Transverse colon (tissue), 4 donors: ENCODE results near the gene LIME1. TPM values are rescaled to one million over a fixed set of nuclear protein-coding genes. Genes with fewer than 3 reads are reported as not detected.
"Not testable (repeated sequence)": the region's sequence is repeated elsewhere in the genome, so short reads cannot be mapped to it uniquely, and the experiment has no call there.

ENCODE experiments used
- DNase-seq: peaks from one replicate; pipeline ENCODE4 v3.0.0-alpha.2; 2019
- H3K27ac ChIP-seq, 4 donors: fragments of 200-600 bp; sonication (generic); 2 replicates each; pipeline ENCODE4 v1.5.1; 2016 to 2018; ENCODE audit warnings: inconsistent platforms in 4 of 4
- H3K27me3 ChIP-seq: fragments of 200-600 bp; sonication (generic); 2 replicates; pipeline ENCODE4 v1.5.1; 2017; ENCODE audit warnings: inconsistent platforms
- H3K36me3 ChIP-seq, 4 donors: fragments of 200-600 bp; sonication (generic); 2 replicates each; pipeline ENCODE4 v1.5.1; 2017 to 2019; ENCODE audit warnings: inconsistent platforms in 4 of 4
- H3K4me1 ChIP-seq, 4 donors: fragments of 200-600 bp; sonication (generic); 2 replicates each; pipeline ENCODE4 v1.5.1; 2017 to 2020; ENCODE audit warnings: inconsistent platforms in 4 of 4
- H3K4me3 ChIP-seq, 4 donors: fragments of 200-600 bp; sonication (generic); 1 replicate in 1 of 4; 2 replicates in 3 of 4; pipeline versions ENCODE4 v1.5.1 to v1.6.1; 2017 to 2019; ENCODE audit warnings: inconsistent platforms in 4 of 4
- H3K9me3 ChIP-seq, 2 donors: fragments of 200-600 bp; sonication (generic); 2 replicates each; pipeline ENCODE4 v1.5.1; 2017 to 2019; ENCODE audit warnings: inconsistent platforms in 2 of 2
- EP300 ChIP-seq: sonication (generic); formaldehyde crosslinking; IDR thresholded peaks from one replicate; pipeline ENCODE4 v1.6.1; 2017; ENCODE audit warnings: antibody characterized with exemption, low read depth
- POLR2A ChIP-seq: fragments of 450-650 bp; IDR thresholded peaks from one replicate; pipeline ENCODE4 v1.6.1; 2016; ENCODE audit warnings: antibody characterized with exemption, mild to moderate bottlenecking, moderate library complexity
- POLR2AphosphoS5 ChIP-seq, 3 donors: sonication (generic); formaldehyde crosslinking; IDR thresholded peaks; one replicate each; pipeline ENCODE4 v1.6.1; 2016; ENCODE audit warnings: antibody characterized with exemption in 3 of 3
- WGBS, 2 donors: methylation state at CpG; one replicate each; pipeline ENCODE4 v1.1.5; 2018; ENCODE audit warnings: low coverage in 1 of 2; 5-methylcytosine and 5-hydroxymethylcytosine counted together
- in situ Hi-C, 4 donors: fragments of 200-750 bp; cut with MboI; loops; one replicate each; pipeline versions ENCODE4 v1.15.0 to v1.15.1; 2017; ENCODE audit warnings: low sequenced_read_pairs in 3 of 4, low pct_ligation_motif_present in 1 of 4, low pct_unique_long_range_greater_than_20kb in 1 of 4
- intact Hi-C: fragments of 100-400 bp; cut with DNase I; formaldehyde crosslinking; loops from one replicate; pipeline ENCODE4 v1.15.1; 2023; ENCODE audit warnings: low total_unique reads
- total RNA-seq, 4 donors: library from RNA; depleted of rRNA; stranded (reverse); fragments of >200 nt; gene quantifications; one replicate each; pipeline ENCODE4 v1.1.0, GENCODE V29; 2016
- TF ChIP-seq, protein P1 (sequence below), 5 experiments: fragments of 200-600 bp in 3 of 5; fragments of 450-650 bp in 2 of 5; sonication (generic) in 3 of 5; IDR thresholded peaks; 1 replicate in 2 of 5; 2 replicates in 3 of 5; pipeline ENCODE4 v1.5.1; 2016 to 2017; ENCODE audit warnings: antibody characterized with exemption in 5 of 5, inconsistent platforms in 3 of 5, mild to moderate bottlenecking in 2 of 5, moderate library complexity in 1 of 5

Gene LIME1
- total RNA-seq, 4 donors from 2014 or later: 24.4 to 91.1 (median 44.0) TPM

GRCh38 chr20:63712191-63712590 lies 24.3 kb upstream of the LIME1 start:
- Histone ChIP-seq H3K4me1 (peaks cover 8 to 14% (median 11%) of the 10 kb centered on the region in 4 donors), H3K27me3 (no peaks in the 10 kb centered on the region), H3K36me3 (peaks cover 0 to 33% (median 10%) of the 10 kb centered on the region in 4 donors), H3K9me3 (peaks cover 0 to 5% of the 10 kb centered on the region in 2 donors), H3K4me3 (no peak overlapping the region), H3K27ac (no peak overlapping the region)
- in situ Hi-C loops: no loop called here
- intact Hi-C loops: no loop called here
- no peak for TF ChIP-seq POLR2AphosphoS5 (IDR thresholded peaks at IDR 0.05)
- TF ChIP-seq, protein P1, sequence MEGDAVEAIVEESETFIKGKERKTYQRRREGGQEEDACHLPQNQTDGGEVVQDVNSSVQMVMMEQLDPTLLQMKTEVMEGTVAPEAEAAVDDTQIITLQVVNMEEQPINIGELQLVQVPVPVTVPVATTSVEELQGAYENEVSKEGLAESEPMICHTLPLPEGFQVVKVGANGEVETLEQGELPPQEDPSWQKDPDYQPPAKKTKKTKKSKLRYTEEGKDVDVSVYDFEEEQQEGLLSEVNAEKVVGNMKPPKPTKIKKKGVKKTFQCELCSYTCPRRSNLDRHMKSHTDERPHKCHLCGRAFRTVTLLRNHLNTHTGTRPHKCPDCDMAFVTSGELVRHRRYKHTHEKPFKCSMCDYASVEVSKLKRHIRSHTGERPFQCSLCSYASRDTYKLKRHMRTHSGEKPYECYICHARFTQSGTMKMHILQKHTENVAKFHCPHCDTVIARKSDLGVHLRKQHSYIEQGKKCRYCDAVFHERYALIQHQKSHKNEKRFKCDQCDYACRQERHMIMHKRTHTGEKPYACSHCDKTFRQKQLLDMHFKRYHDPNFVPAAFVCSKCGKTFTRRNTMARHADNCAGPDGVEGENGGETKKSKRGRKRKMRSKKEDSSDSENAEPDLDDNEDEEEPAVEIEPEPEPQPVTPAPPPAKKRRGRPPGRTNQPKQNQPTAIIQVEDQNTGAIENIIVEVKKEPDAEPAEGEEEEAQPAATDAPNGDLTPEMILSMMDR (IDR thresholded peaks at IDR 0.05): no peak
- no peak for TF ChIP-seq EP300
- TF ChIP-seq POLR2A: no peak
- WGBS, 2 donors: 100% methylated on average over 1 of the region's 1 CpG; no CpG with 5 or more reads in 1 of the 2 donors
- no peak for DNase-seq

DNA sequence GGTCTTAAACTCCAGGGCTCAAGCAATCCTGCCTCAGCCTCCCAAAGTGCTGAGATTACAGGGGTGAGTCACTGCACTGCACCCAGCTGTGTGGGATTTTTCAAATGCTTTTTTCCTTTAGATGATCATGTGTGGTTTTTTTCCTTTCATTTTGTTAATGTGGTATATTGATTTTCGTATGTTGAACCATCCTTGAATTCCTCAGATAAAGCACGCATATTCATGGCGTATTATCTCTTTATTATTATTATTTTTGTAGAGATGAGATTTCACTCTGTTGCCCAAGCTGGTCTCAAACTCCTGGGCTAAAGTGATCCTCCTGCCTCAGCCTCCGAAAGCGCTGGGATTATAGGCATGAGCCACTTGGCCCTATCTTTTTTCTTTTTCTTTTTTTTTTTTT lies 21.6 kb upstream of the LIME1 start:
- no peak overlapping the region for H3K4me3 ChIP-seq
- no peak for TF ChIP-seq POLR2AphosphoS5 (IDR thresholded peaks at IDR 0.05)
- no peak for TF ChIP-seq EP300
- H3K9me3 ChIP-seq: peaks cover 4 to 8% of the 10 kb centered on the region in 2 donors
- 98 to 99% methylated on average over 5 of the region's 5 CpGs for WGBS, 2 donors
- no peak overlapping the region for H3K27ac ChIP-seq
- H3K27me3 ChIP-seq: no peaks in the 10 kb centered on the region
- no peaks in the 10 kb centered on the region for H3K4me1 ChIP-seq
- H3K36me3 ChIP-seq: peaks cover 0 to 49% (median 12%) of the 10 kb centered on the region in 4 donors
- in situ Hi-C loops (no loop called here), intact Hi-C loops (no loop called here)
- DNase-seq: no peak

DNA sequence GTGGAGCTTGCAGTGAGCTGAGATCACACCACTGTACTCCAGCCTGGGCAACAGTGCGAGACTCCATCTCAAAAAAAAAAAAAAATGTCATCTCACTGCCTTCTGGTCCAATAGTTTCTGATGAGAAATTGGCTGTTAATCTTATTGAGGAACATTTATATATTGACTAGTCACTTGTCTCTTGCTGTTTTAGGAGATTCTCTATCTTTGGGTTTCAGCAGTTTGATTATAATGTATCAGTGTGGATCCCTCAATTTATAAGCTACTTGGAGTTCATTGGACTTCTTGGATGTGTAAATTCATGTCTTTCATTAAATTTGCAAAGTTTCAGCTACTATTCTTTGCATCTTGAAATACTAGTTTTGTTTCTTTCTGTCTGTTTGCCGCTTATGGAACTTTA lies 17.5 kb upstream of the LIME1 start:
- peaks cover 0 to 31% (median 10%) of the 10 kb centered on the region in 4 donors for H3K36me3 ChIP-seq
- H3K9me3 ChIP-seq: peaks cover 4 to 8% of the 10 kb centered on the region in 2 donors
- DNase-seq: no peak
- TF ChIP-seq, protein P1 (IDR thresholded peaks at IDR 0.05): no peak
- TF ChIP-seq POLR2A (no peak), POLR2AphosphoS5 (IDR thresholded peaks at IDR 0.05) (no peak)
- WGBS, 2 donors: 94 to 100% methylated on average over 2 of the region's 2 CpGs
- no peaks in the 10 kb centered on the region for H3K27me3 ChIP-seq
- no peak overlapping the region for H3K4me3 ChIP-seq
- no peaks in the 10 kb centered on the region for H3K4me1 ChIP-seq
- in situ Hi-C loops: no loop called here
- intact Hi-C loops: no loop called here
- H3K27ac ChIP-seq: no peak overlapping the region

GRCh38 chr20:63722967-63723622 lies 13.4 kb upstream of the LIME1 start:
- Histone ChIP-seq H3K4me1 (peaks cover 0 to 16% (median 8%) of the 10 kb centered on the region in 4 donors), H3K9me3 (peaks cover 3 to 14% of the 10 kb centered on the region in 2 donors), H3K36me3 (peaks cover 0 to 20% (median 6%) of the 10 kb centered on the region in 4 donors)
- 83 to 87% methylated on average over 1 to 2 of the region's 2 CpGs for WGBS, 2 donors
- H3K4me3 ChIP-seq, intact Hi-C loops, H3K27me3 ChIP-seq, in situ Hi-C loops, H3K27ac ChIP-seq, DNase-seq: not testable (repeated sequence)

GRCh38 chr20:63730189-63730733 lies 6.2 kb upstream of the LIME1 start:
- peak overlapping the region in 1 of 4 donors; percentile 48 for H3K27ac ChIP-seq
- intact Hi-C loops: not testable (repeated sequence)

More at GRCh38 chr20:63730189-63730733, 6.2 kb upstream of the LIME1 start:
- H3K27me3 ChIP-seq, H3K4me3 ChIP-seq, H3K9me3 ChIP-seq, H3K36me3 ChIP-seq, in situ Hi-C loops, DNase-seq: not testable (repeated sequence)
- WGBS, 2 donors: 85% methylated on average over 18 of the region's 18 CpGs; no CpG with 5 or more reads in 1 of the 2 donors
- peaks cover 0 to 23% (median 8%) of the 10 kb centered on the region in 4 donors for H3K4me1 ChIP-seq
